Osteocyte (in vitro differentiated cells): ENCODE results near the gene SMPD3. TPM values are rescaled to one million over a fixed set of nuclear protein-coding genes. Genes with fewer than 3 reads are reported as not detected.

Experiments
- DNase-seq: peaks from one replicate; pipeline ENCODE4 v3.0.0; 2021; ENCODE audit warnings: mixed read lengths; ENCODE audit not compliant: unreplicated experiment; ENCODE audit errors: extremely low spot score
- H3K27ac Mint-ChIP-seq: one replicate; pipeline ENCODE4 v1.8.0; 2021; ENCODE audit warnings: mild to moderate bottlenecking, mixed read lengths; ENCODE audit not compliant: unreplicated experiment
- H3K27me3 Mint-ChIP-seq: one replicate; pipeline ENCODE4 v1.8.0; 2021; ENCODE audit warnings: mixed read lengths; ENCODE audit not compliant: unreplicated experiment
- H3K36me3 Mint-ChIP-seq: one replicate; pipeline ENCODE4 v1.8.0; 2021; ENCODE audit warnings: mixed read lengths; ENCODE audit not compliant: unreplicated experiment
- H3K4me1 Mint-ChIP-seq: one replicate; pipeline ENCODE4 v1.8.0; 2021; ENCODE audit warnings: mixed read lengths; ENCODE audit not compliant: unreplicated experiment
- H3K4me3 Mint-ChIP-seq: one replicate; pipeline ENCODE4 v1.8.0; 2021; ENCODE audit warnings: mild to moderate bottlenecking, moderate library complexity, mixed read lengths; ENCODE audit not compliant: unreplicated experiment
- H3K9me3 Mint-ChIP-seq: one replicate; pipeline ENCODE4 v1.8.0; 2021; ENCODE audit warnings: mixed read lengths; ENCODE audit not compliant: unreplicated experiment
- CTCF ChIP-seq: fragments of 200-600 bp; sonication (generic); IDR thresholded peaks from 2 replicates; pipeline ENCODE4 v1.5.0; 2021; ENCODE audit warnings: antibody characterized with exemption, mild to moderate bottlenecking, moderate library complexity
- total RNA-seq: library from RNA; stranded (reverse); gene quantifications from 2 replicates; pipeline ENCODE4 v1.2.1, GENCODE V29; 2021

The SMPD3 gene
- total RNA-seq, 1 donor from 2014 or later: not detected

GRCh38 chr16:68460067-68460466, 11.8 kb upstream of the SMPD3 start:
- H3K4me3 Mint-ChIP-seq: no peak overlapping the region
- H3K4me1 Mint-ChIP-seq: no peaks in the 10 kb centered on the region

GRCh38 chr16:68459457-68459856, 11.1 kb upstream of the SMPD3 start:
- no peaks in the 10 kb centered on the region for H3K9me3 Mint-ChIP-seq
- H3K27me3 Mint-ChIP-seq: no peaks in the 10 kb centered on the region
- no peak overlapping the region for H3K4me3 Mint-ChIP-seq
- H3K36me3 Mint-ChIP-seq: no peaks in the 10 kb centered on the region
- H3K4me1 Mint-ChIP-seq: no peaks in the 10 kb centered on the region
- DNase-seq: no peak
- no peak overlapping the region for H3K27ac Mint-ChIP-seq
- TF ChIP-seq CTCF: no peak

More at GRCh38 chr16:68460067-68460466, 11.8 kb upstream of the SMPD3 start:
- Mint-ChIP-seq H3K27ac (no peak overlapping the region), H3K27me3 (no peaks in the 10 kb centered on the region), H3K9me3 (no peaks in the 10 kb centered on the region), H3K36me3 (no peaks in the 10 kb centered on the region)
- no peak for DNase-seq
- no peak for TF ChIP-seq CTCF

- Mint-ChIP-seq H3K36me3 (no peaks in the 10 kb centered on the region), H3K27me3 (no peaks in the 10 kb centered on the region), H3K4me1 (no peaks in the 10 kb centered on the region), H3K9me3 (no peaks in the 10 kb centered on the region), H3K4me3 (no peak overlapping the region), H3K27ac (no peak overlapping the region)
- TF ChIP-seq CTCF: no peak
- no peak for DNase-seq
Observed at GRCh38 chr16:68458551-68458950, 10.2 kb upstream of the SMPD3 start.

GRCh38 chr16:68458101-68458500, 9.8 kb upstream of the SMPD3 start:
- no peaks in the 10 kb centered on the region for H3K9me3 Mint-ChIP-seq
- no peak for TF ChIP-seq CTCF
- H3K36me3 Mint-ChIP-seq: no peaks in the 10 kb centered on the region
- no peak overlapping the region for H3K27ac Mint-ChIP-seq
- no peaks in the 10 kb centered on the region for H3K27me3 Mint-ChIP-seq
- no peak for DNase-seq
- no peaks in the 10 kb centered on the region for H3K4me1 Mint-ChIP-seq
- H3K4me3 Mint-ChIP-seq: no peak overlapping the region

- no peaks in the 10 kb centered on the region for H3K4me1 Mint-ChIP-seq
- no peaks in the 10 kb centered on the region for H3K27me3 Mint-ChIP-seq
- no peak overlapping the region for H3K27ac Mint-ChIP-seq
- H3K4me3 Mint-ChIP-seq: no peak overlapping the region
- DNase-seq: no peak
- no peaks in the 10 kb centered on the region for H3K9me3 Mint-ChIP-seq
- H3K36me3 Mint-ChIP-seq: no peaks in the 10 kb centered on the region
- no peak for TF ChIP-seq CTCF
Observed at GRCh38 chr16:68455631-68456030, 7.3 kb upstream of the SMPD3 start.
